Measurements from ENCODE around the gene TNS1.

Gene TNS1

GRCh38 chr2:217941886-217942728, 60.7 kb downstream of the TNS1 start:
- DNase-seq, result no peak

GRCh38 chr2:217941339-217941738, 61.5 kb downstream of the TNS1 start:
- no peak for DNase-seq

GRCh38 chr2:217940261-217941220, 62.3 kb downstream of the TNS1 start:
- no peak for DNase-seq

- DNase-seq, result no peak
Measured at GRCh38 chr2:217939629-217940245, 63.1 kb downstream of the TNS1 start.

GRCh38 chr2:217939220-217939619, 63.6 kb downstream of the TNS1 start:
- no peak for DNase-seq

- DNase-seq, result no peak
Measured at GRCh38 chr2:217938036-217938435, 64.8 kb downstream of the TNS1 start.

GRCh38 chr2:217937446-217937845, 65.3 kb downstream of the TNS1 start:
- no peak for DNase-seq

GRCh38 chr2:217936952-217937351, 65.8 kb downstream of the TNS1 start:
- no peak for DNase-seq

- no peak for DNase-seq
Measured at GRCh38 chr2:217935901-217936684, 66.7 kb downstream of the TNS1 start.

- DNase-seq, result no peak
Measured at GRCh38 chr2:217935235-217935879, 67.4 kb downstream of the TNS1 start.

GRCh38 chr2:217934321-217935131, 68.3 kb downstream of the TNS1 start:
- DNase-seq, result no peak

- no peak for DNase-seq
Measured at GRCh38 chr2:217933617-217933993, 69.2 kb downstream of the TNS1 start.

- DNase-seq, result no peak
Measured at GRCh38 chr2:217932803-217933616, 69.8 kb downstream of the TNS1 start.

GRCh38 chr2:217931846-217932560, 70.8 kb downstream of the TNS1 start:
- no peak for DNase-seq

- no peak for DNase-seq
Measured at GRCh38 chr2:217930761-217931563, 71.8 kb downstream of the TNS1 start.

GRCh38 chr2:217929757-217930707, 72.8 kb downstream of the TNS1 start:
- no peak for DNase-seq

- no peak for DNase-seq
Measured at GRCh38 chr2:217929272-217929671, 73.5 kb downstream of the TNS1 start.

Data from activated CD4-positive, alpha-beta T cell treated with anti-CD3 and anti-CD28 coated beads, Interleukin-10, Interleukin-2, amounts not matched to agents 100 ng/mL and 50 ng/mL, durations not matched to agents 16 hours and 8 hours (primary cell).